Measurements from ENCODE around the gene RASGRP2. TPM values are rescaled to one million over a fixed set of nuclear protein-coding genes. Genes with fewer than 3 reads are reported as not detected.

Gene RASGRP2
- polyA plus RNA-seq, 3 donors = 9.8 to 96.4 (median 26.9) TPM

- 89 to 98% (median 96%) methylated on average over 1 of the region's 1 CpG for WGBS, 3 donors
- no peak overlapping the region for H3K27ac ChIP-seq (ENCODE audit: low read depth, low read length)
Observed at GRCh38 chr11:64691543-64691942, 52.4 kb downstream of the RASGRP2 start.

- H3K27ac ChIP-seq (ENCODE audit: low read depth, low read length) = no peak overlapping the region
- 53 to 63% (median 54%) methylated on average over 8 of the region's 8 CpGs for WGBS, 3 donors
Observed at GRCh38 chr11:64690235-64690634, 53.7 kb downstream of the RASGRP2 start.

- 0 to 2% (median 0%) methylated on average over 12 to 13 of the region's 13 CpGs for WGBS, 3 donors
- H3K27ac ChIP-seq (ENCODE audit: low read depth, low read length) = no peak overlapping the region
Observed at GRCh38 chr11:64688534-64688982, 55.4 kb downstream of the RASGRP2 start.

GRCh38 chr11:64687643-64688533 is 56.1 kb downstream of the RASGRP2 start:
- 43 to 51% (median 45%) methylated on average over 19 of the region's 19 CpGs for WGBS, 3 donors
- H3K27ac ChIP-seq (ENCODE audit: low read depth, low read length) = no peak overlapping the region

GRCh38 chr11:64687204-64687603 is 56.7 kb downstream of the RASGRP2 start:
- H3K27ac ChIP-seq (ENCODE audit: low read depth, low read length) = no peak overlapping the region
- 44 to 53% (median 45%) methylated on average over 5 to 6 of the region's 6 CpGs for WGBS, 3 donors

- no peak overlapping the region for H3K27ac ChIP-seq (ENCODE audit: low read depth, low read length)
- 85 to 93% (median 88%) methylated on average over 9 of the region's 9 CpGs for WGBS, 3 donors
Observed at GRCh38 chr11:64686466-64687170, 57.3 kb downstream of the RASGRP2 start.

GRCh38 chr11:64685536-64685935 is 58.4 kb downstream of the RASGRP2 start:
- WGBS, 3 donors = 89 to 95% (median 93%) methylated on average over 18 of the region's 18 CpGs
- no peak overlapping the region for H3K27ac ChIP-seq (ENCODE audit: low read depth, low read length)

GRCh38 chr11:64684357-64684756 is 59.6 kb downstream of the RASGRP2 start:
- 66 to 72% (median 68%) methylated on average over 8 of the region's 8 CpGs for WGBS, 3 donors
- no peak overlapping the region for H3K27ac ChIP-seq (ENCODE audit: low read depth, low read length)

- no peak overlapping the region for H3K27ac ChIP-seq (ENCODE audit: low read depth, low read length)
- 36 to 85% (median 79%) methylated on average over 4 of the region's 4 CpGs for WGBS, 3 donors
Observed at GRCh38 chr11:64681171-64681570, 62.8 kb downstream of the RASGRP2 start.

- 35 to 44% (median 37%) methylated on average over 2 of the region's 2 CpGs for WGBS, 3 donors
- H3K27ac ChIP-seq (ENCODE audit: low read depth, low read length) = no peak overlapping the region
Observed at GRCh38 chr11:64679846-64680245, 64.1 kb downstream of the RASGRP2 start.

GRCh38 chr11:64677441-64678023 is 66.4 kb downstream of the RASGRP2 start:
- no peak overlapping the region for H3K27ac ChIP-seq (ENCODE audit: low read depth, low read length)
- 75 to 90% (median 90%) methylated on average over 6 of the region's 6 CpGs for WGBS, 3 donors

Other genes starting within 250 kb of the RASGRP2 start
- under 1 TPM in 1 of 3 donors, not detected in 2; 0.04 TPM for gene SLC22A11, start 188.2 kb downstream of the RASGRP2 start, polyA plus RNA-seq
- gene SLC22A12, start 152.9 kb downstream of the RASGRP2 start, polyA plus RNA-seq = under 1 TPM in 2 of 3 donors, not detected in 1; 0.02 to 0.09 TPM
- 1 to 10 TPM; 1.2 to 4.6 (median 2.7) TPM for gene NRXN2, start 20.9 kb downstream of the RASGRP2 start, polyA plus RNA-seq
- gene PYGM, start 15.8 kb upstream of the RASGRP2 start, polyA plus RNA-seq = 1 to 10 TPM; 3.2 to 9.6 (median 8.7) TPM
- gene SF1, start 34.4 kb upstream of the RASGRP2 start, polyA plus RNA-seq = 100 to 1,000 TPM in 2 of 3 donors, 10 to 100 TPM in 1; 51.6 to 156 (median 124) TPM
- 10 to 100 TPM in 2 of 3 donors, 1 to 10 TPM in 1; 6.4 to 23.2 (median 15.4) TPM for gene MAP4K2, start 59.1 kb upstream of the RASGRP2 start, polyA plus RNA-seq
- gene MEN1, start 66.4 kb upstream of the RASGRP2 start, polyA plus RNA-seq = 10 to 100 TPM; 13.9 to 15.7 (median 14.6) TPM
- gene CDC42BPG, start 100.5 kb upstream of the RASGRP2 start, polyA plus RNA-seq = 1 to 10 TPM in 2 of 3 donors, under 1 TPM in 1; 0.90 to 9.7 (median 1.4) TPM
- 10 to 100 TPM; 10.3 to 68.5 (median 22.9) TPM for gene EHD1, start 134.5 kb upstream of the RASGRP2 start, polyA plus RNA-seq
- gene ATG2A, start 173.1 kb upstream of the RASGRP2 start, polyA plus RNA-seq = 10 to 100 TPM; 12.4 to 14.7 (median 14.5) TPM
- gene PPP2R5B, start 180.5 kb upstream of the RASGRP2 start, polyA plus RNA-seq = 10 to 100 TPM in 2 of 3 donors, 1 to 10 TPM in 1; 10.0 to 17.9 (median 13.0) TPM
- gene GPHA2, start 191.8 kb upstream of the RASGRP2 start, polyA plus RNA-seq = 1 to 10 TPM in 1 of 3 donors, not detected in 2; 3.6 TPM
- gene MAJIN, start 228.0 kb upstream of the RASGRP2 start, polyA plus RNA-seq = under 1 TPM in 1 of 3 donors, not detected in 2; 0.08 TPM